Fibroblast of villous mesenchyme (primary cell): ENCODE data around the gene ZNF407. TPM values are rescaled to one million over a fixed set of nuclear protein-coding genes. Genes with fewer than 3 reads are reported as not detected.

ENCODE experiments used
- DNase-seq: peaks from one replicate; pipeline ENCODE4 v3.0.0-alpha.2; 2010; ENCODE audit warnings: low read depth
- H3K4me3 ChIP-seq: 2 replicates; pipeline ENCODE4 v1.5.1; 2011; ENCODE audit warnings: low read depth, mild to moderate bottlenecking, low read length
- total RNA-seq: library from RNA; depleted of rRNA; stranded (reverse); fragments of >200 nt; gene quantifications from 2 replicates; pipeline ENCODE4 v1.2.3, GENCODE V29; 2012
- TF ChIP-seq, protein P1 (sequence below): IDR thresholded peaks from 2 replicates; pipeline ENCODE4 v1.5.1; 2012; ENCODE audit warnings: low read depth, mild to moderate bottlenecking, low read length; ENCODE audit not compliant: insufficient read depth

ZNF407 gene
- total RNA-seq, 1 donor: 22.0 TPM

DNA sequence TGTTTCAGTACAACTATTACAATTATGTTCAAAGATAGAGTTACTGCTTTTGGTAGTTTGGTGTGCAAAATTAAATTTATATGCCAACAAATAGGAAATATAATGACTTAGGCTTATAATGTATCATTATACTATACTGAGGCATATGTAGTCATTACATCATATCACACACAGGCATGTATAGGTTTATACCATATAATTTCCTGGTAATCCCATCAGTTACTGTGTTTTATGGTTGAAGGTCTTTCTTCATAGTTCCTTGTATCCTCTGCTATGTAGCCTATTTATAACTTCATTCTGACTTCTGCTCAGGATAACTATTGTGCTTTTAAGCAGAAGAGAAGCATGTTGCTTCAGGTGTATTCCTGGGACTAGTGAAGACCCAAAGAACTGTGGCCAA is 110.5 kb downstream of the ZNF407 start:
- TF ChIP-seq, protein P1, sequence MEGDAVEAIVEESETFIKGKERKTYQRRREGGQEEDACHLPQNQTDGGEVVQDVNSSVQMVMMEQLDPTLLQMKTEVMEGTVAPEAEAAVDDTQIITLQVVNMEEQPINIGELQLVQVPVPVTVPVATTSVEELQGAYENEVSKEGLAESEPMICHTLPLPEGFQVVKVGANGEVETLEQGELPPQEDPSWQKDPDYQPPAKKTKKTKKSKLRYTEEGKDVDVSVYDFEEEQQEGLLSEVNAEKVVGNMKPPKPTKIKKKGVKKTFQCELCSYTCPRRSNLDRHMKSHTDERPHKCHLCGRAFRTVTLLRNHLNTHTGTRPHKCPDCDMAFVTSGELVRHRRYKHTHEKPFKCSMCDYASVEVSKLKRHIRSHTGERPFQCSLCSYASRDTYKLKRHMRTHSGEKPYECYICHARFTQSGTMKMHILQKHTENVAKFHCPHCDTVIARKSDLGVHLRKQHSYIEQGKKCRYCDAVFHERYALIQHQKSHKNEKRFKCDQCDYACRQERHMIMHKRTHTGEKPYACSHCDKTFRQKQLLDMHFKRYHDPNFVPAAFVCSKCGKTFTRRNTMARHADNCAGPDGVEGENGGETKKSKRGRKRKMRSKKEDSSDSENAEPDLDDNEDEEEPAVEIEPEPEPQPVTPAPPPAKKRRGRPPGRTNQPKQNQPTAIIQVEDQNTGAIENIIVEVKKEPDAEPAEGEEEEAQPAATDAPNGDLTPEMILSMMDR: no peak
- DNase-seq: no peak
- H3K4me3 ChIP-seq: no peak overlapping the region

DNA sequence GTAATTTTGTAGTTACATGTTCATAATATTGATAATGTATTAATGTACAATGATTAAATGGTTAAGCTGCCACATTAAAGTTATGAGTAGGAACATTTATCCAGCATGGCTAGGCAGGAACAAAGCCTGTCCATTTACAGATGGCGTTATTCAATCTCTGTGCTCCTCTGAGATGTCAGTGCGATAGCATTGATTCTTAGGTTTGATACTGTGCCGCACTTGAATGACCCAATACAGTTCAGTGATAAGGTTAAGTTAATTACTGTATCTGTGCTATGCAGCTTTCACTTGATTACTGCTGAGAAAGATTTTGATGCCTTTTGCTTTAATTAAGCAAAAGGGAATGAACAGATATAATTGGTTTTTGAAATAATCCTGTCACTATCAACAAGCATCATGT is 111.8 kb downstream of the ZNF407 start:
- no peak overlapping the region for H3K4me3 ChIP-seq
- no peak for DNase-seq
- TF ChIP-seq, protein P1: no peak

DNA sequence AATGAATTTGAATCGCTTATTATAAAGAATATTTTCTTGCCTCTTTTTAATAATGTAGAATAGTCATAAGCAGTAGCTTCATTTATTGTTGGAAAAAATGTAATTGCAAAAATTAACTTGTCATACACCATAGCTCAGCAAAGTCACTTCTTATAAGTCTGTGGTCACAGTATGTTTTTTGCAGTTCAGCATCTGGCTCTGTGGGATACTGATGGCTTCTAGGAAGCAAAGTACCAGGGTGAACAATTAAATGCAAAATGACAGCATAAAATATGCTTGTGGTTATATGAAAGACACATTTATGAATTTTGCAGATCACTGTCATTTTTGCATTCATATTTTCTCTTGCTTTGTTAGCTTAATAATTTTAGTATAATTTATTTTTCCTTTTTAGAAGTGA is 116.5 kb downstream of the ZNF407 start:
- TF ChIP-seq, protein P1: no peak
- no peak overlapping the region for H3K4me3 ChIP-seq
- DNase-seq: no peak

DNA sequence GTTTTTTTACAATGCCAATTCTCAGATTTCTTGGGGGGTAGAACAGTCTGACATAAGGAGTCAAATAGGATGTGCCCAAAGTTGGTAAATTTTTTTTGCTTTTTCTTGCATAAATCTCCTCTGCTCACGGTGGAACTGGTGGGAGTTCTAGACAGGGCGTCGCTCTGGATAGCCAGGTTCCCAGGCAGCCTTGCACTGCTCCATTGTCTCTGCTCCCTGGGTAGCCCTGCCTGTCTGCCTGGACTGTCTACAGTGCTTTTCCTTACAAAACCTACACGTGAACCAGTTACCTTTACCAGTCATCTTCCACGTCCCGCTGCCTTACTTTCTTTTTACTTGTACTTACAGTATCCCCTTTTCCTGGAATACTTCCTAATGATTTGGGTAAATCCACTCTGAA is 117.1 kb downstream of the ZNF407 start:
- TF ChIP-seq, protein P1: no peak
- H3K4me3 ChIP-seq: no peak overlapping the region
- no peak for DNase-seq

DNA sequence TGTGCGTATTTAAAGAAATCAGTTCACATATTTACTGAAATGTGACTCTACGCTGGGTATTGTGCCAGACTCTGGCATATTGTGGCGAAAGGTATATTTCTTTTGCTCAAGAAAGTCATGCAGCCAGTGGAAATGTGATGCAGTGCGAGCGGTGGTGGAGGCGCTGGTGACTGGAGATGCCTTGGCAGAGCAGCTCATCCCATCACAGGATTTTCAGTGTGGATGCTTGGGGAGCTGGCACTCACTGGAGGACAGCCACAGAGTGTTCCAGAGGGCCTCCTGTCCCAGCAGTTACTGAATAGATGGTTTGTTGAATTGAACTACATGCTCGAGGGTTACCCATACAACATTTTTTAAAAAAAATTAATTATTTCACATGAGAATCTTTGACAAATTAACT is 117.6 kb downstream of the ZNF407 start:
- TF ChIP-seq, protein P1: no peak
- no peak for DNase-seq
- H3K4me3 ChIP-seq: no peak overlapping the region

DNA sequence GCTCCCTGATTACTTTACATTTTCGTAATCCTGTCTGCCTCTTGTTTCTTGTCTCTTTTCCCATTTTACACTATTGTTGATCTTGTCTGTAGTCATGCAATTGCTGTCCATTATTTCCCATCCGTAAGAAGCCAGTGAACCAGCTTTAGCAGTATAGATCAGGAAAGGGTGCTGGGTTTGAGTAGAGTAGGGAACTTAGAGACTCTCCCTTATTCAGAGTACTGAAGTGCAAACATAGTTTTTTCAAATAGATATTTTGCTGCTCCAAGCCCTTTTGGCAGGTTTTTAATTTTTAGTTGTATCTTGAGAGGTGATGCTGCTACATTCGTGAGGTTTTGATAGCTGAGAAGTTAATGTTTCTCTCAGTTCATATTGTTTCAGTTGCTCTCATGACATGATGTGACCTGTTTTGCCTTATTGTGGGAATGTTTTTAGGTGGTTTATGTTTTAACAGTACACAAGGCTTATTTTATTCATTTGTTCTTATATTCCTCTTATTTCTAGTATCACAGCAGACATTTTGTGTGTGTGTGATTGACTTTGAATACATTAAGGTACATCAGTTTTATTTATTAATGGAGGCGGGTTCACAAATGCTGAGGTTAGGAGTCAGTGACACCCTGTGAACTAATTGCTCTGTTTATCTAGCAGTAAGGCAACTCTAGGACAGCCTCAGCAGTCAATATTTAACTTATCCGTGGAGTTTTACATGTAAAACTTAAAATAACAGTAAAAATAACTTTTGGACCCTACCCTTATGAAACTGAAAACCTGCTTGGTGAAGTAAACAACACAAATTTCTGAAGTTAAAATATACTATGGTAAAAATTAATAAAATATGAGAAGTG is 118.4 kb downstream of the ZNF407 start:
- DNase-seq: no peak
- no peak overlapping the region for H3K4me3 ChIP-seq
- TF ChIP-seq, protein P1: no peak

DNA sequence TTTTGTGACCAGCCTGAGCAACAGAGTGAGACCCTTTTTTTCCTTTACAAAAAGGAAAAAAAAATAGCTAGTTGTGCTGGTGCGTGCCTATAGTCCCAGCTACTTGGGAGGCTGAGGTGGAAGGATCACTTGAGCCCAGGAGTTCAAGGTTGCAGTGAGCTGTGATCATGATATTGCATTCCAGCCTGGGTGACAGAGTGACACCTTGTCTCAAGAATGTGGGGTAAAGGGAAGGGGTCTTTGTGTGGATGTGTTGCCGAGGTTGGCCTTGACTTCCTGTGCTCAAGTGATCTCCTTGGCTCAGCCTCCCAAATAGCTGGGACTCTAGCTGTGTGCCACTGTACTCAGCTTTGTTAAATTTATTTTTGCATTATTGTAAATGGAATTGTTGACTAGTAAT is 120.6 kb downstream of the ZNF407 start:
- TF ChIP-seq, protein P1: no peak
- H3K4me3 ChIP-seq: no peak overlapping the region
- DNase-seq: no peak
